DMS114 treated with DMSO at 0.1 percent for 48 hours (cell line): ENCODE data around the gene RSF1.

Source experiments
- DNase-seq: peaks from one replicate; lab custom pipeline; 2025; ENCODE audit not compliant: unreplicated experiment; lab: John Stamatoyannopoulos, UW

Gene RSF1

DNA sequence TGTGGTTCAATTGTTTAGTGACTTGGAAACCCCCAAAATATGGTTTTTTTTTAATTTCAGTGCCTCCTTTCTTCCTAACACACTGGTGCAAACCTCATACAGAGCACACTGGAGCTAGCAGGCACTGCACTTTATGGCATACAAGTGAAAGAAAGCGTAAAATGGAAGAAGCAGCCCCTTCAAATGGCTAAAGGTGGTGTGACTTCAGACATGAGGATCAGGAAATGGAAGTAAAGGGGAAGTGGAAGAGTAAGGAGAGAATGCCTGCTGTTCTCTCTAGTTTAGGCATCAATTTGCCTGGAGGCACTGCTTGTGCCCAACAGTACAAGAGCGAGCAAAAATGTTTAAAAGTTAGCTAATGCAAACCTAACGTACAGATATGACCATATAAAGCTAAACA, 5.7 kb downstream of the RSF1 start:
- DNase-seq: no peak

DNA sequence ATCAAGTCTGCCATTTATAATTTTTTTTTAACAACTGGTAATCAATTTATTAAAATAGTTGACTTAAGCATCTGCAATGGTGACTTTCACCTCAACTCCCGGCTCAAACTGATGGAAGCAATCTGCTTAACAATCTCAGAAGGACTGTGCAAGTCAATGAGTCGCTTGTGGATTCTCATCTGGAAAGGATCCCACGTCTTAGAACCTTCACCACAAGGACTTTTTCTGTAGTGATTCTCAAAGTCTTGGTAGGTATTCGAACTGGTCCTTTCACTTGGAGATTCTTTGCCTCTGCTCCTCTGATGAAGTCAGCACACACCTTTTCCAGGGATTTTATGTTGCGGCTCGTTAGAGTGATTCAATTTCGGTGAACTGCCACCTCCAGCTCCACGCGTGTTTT, 7.3 kb downstream of the RSF1 start:
- DNase-seq: no peak

DNA sequence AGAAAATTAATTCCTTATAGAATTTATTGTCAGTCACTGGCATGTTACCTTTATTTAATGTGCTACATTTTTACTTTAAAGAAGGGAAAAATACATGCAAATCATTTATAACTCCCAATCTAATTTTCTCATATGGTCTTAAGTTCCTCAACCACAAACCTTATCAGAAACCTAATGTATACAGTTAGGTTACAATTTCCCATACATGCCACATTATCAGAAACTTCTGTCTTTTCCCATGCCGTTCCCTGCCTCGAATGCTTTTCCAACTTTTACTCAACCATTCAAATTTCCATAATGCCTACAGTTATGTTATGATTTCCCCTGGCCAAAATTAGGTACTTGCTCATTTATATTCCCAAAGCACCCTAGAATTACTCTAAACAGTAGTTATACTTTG, 13.5 kb downstream of the RSF1 start:
- no peak for DNase-seq

DNA sequence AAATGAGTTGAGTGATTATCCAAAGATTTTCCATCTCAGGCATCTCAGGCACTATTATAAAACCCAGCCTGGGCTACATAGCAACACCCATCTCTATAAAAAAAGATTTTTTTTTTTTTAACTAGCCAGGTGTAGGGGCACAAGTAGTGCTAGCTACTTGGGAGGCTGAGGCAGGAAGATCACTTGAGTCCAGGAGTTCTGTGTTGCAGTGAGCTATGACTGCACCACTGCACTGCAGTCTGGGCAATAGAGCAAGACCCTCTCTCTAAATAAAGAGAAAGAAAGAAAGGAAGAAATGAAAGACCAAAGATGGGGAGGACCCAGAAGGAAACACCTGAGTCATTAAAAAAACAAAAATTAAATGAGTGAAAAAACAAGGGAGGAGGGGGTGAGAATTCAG, 14.1 kb downstream of the RSF1 start:
- no peak for DNase-seq

DNA sequence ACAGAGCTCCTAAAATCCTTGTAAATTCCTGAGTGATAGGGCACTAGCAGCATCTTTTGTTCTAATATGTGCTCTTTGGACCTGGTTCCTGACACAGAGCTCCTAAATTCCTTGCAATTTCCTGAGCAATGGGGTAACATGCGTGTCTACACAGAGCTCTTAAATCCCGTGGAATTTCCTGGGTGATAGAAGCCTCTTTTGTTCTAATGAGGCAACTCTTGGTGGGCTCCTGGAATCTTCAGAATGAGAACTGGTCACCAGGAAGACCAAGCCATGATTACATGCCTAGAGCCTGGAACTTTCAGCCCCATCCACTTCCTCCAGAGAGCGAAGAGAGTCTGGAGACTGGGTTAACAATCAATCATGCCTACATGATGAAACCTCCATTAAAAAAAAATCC, 19.0 kb downstream of the RSF1 start:
- no peak for DNase-seq

DNA sequence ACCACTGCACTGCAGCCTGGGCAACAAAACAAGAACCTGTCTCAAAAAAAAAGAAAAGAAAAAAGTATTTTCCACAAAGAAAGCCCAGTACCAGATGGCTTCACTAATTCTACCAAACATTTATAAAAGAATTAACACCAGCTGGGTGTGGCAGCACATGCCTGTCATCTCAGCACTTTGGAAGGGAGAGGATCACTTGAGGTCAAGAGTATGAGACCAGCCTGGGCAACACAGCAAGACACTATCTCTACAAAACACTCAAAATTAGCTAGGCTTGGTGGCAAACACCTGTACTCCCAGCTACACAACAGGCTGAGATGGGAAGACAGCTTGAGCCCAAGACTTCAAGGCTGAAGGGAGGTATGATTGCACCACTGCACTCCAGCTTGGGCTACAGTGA, 20.1 kb downstream of the RSF1 start:
- no peak for DNase-seq

DNA sequence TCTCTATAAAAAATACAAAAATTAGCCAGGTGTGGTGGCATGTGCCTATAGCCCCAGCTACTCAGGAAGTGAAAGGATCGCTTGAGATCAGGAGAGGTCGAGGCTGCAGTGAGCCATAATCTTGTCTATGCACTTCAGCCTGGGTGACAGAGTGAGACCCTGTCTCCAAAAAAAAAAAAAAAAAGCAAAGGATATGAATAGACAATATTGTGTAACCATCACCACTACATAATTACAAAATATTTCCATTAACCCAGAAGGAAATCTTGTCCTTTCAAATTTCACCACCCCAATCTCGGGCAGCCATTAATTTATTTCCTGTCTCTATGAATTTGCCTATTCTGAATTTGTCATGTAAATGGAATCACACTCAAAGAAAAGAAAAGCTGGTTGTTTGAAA, 21.2 kb downstream of the RSF1 start:
- DNase-seq: no peak

DNA sequence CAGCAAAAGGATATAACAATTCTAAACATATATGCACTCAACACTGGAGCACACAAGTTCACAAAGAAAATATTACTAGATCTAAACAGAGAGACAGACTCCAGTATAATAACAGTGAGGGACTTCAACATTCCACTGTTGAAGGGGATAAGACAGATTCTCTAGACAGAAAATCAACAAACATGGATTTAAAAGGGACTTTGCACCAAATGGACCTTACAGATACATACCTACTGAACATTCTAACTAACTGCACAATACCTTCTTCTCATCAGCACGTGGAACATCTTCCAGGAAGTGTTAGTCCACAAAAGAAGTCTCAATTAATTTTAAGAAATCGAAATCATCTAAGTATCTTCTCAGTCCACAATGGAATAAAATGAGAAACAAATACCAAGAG, 26.6 kb downstream of the RSF1 start:
- DNase-seq: no peak

DNA sequence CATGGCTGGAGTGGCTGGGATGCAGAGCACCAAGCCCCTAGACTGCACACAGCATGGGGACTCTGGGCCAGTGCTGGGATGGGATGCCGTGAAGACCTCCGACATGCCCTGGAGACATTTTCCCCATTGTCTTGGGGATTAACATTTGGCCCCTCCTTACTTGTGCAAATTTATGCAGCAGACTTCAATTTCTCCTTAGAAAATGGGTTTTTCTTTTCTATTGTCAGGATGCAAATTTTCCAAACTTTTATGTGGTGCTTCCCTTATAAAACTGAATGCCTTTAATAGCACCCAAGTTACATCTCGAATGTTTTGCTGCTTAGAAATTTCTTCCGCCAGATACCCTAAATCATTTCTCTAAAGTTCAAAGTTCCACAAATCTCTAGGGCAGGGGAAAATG, 29.2 kb downstream of the RSF1 start:
- no peak for DNase-seq

DNA sequence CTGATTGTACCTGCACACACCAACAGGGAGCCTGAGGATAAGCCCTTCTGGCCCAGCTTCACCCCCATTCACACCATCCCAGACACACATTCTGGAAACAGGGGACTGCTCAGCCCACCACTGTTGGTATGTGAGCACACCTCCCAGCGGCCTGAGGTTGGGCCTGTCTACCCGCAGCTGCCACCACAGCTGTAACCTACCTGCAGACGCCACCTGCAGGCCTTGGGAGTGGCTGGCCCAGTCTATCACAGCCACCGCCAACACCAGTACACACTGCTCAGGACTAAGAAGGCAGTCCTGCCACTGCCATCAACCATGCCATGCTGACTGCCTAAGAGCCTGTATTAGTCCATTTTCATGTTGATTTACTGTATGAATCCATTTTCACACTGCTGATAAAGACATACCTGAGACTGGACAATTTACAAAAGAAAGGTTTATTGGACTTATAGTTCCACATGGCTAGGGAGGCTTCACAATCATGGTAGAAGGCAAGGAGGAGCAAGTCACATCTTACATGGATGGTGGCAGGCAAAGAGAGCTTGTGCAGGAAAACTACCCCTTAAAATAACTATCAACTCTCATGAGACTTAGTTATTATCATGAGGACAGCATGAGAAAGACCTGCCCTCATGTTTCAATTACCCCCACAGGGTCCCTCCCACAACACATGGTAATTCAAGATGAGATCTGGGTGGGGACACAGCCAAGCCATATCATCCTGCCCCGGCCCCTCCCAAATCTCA, 30.6 kb downstream of the RSF1 start:
- DNase-seq: no peak

DNA sequence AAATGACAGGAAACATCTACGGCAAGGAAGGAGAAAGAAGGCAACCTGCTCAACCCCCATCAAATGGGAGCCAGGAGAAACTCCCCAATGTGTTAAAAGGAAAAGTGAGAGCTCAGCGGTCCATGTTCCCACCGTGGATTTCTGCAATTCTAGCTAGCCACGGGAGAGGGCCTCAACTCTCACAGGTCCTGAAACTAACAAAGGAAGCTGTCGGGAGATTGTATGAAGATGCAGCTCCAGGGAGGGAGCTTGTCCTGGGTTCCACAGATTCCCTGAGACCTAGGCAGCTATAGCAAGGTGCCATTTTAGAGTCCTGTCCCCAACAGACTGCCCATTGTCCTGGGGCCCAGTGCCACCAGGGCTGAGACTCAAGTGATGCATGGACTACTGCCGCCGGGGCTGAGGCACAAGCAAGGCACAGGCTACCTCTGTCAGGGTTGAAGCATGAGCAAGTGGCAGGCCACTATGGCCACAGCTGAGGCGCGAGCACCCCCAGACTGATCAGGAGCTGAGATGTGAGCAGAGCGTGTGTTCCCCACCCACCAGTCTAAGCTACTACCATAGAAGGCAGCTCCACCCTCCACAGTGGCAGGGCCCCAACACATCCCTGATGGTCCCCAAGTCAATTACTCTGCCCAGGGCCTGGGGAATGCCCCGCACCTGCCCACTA, 31.3 kb downstream of the RSF1 start:
- DNase-seq: no peak

DNA sequence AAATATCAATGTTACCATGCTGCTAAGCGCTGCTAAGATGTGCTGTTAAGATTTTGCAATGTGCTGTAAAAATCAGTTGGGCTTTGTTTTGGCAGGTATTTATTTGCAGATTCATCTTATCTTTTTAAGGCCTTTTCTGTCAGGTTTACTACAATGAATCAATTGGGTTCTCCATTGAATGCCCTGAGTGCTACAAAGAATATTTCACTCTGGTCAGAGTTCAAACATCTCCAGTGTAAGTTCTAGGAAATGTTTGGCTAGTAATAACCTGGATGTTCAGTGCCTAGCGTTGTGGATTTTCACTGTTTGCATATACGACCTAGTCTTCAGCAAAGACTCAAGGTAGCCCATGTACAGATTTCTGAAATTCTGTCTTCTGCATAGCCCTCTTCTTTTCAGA, 36.0 kb downstream of the RSF1 start:
- DNase-seq: no peak

DNA sequence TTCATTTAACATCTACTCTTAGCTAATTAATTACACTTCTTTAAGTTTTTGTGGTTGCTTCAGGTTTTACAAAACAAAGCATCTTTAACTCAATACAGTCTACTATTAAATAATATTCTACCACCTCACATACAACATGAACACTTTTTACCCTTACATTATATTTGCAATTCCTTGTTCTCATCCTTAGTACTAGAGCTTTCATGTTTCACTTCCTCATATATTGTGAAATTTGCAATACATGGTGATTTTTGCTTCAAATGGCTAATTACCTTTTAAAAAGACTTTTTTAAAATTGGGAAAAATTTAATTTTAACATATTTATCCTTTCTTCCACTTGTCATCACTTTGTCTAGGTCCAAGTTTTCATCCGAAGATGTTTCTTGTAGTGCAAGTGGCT, 37.5 kb downstream of the RSF1 start:
- no peak for DNase-seq

DNA sequence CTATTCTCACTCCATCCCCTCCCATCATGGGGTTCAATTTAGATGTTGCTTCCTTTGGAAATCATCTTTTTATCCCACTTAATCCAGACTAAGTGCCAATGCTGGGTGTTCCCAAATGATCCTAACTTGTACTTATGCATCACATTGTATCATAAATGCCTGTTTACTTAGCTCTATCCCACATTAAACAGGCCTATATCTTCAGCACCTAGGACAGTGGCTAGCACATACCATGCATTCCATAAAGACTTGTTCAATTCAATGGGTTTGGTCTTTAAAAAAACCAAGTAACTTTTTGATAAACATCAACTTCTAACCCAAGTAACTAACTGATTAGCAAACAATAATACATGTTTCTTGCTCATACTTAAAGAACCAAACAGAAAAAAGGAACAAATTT, 40.6 kb downstream of the RSF1 start:
- no peak for DNase-seq

DNA sequence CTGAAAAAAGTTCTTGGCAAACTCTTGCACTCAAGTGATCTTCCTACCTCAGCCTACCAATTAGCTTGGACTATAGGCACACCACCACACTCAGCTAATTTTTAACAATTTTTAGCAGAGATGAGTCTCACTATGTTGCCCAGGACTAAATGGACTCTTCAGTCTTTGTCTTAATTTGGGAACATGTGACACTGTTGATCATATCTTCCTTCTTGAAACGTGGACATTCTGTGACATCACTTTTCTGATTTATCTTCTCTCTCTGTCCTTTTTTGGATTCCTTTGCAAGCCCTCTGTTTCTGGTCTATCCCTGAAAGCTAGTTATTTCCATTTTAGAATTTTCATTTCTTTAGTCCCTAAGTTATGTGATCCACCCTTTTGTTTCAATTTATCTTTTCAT, 42.0 kb downstream of the RSF1 start:
- no peak for DNase-seq

DNA sequence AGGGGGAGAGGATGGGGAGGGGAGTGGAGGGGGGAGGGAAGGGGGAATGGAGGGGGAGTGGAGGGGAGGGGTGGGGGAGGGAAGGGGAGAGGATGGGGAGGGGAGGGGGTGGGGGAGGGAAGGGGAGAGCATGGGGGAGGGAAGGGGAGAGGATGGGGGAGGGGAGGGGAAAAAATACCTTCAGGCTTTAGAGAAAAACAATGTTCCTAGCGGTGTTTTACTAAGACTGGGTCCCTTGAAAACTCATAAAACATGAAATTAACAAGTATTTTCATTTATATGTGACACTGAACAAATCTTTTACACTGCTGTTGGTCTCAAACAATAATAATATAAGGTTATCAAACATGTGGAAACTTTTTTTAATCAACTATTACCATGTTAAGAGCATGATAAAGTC, 42.4 kb downstream of the RSF1 start:
- no peak for DNase-seq

DNA sequence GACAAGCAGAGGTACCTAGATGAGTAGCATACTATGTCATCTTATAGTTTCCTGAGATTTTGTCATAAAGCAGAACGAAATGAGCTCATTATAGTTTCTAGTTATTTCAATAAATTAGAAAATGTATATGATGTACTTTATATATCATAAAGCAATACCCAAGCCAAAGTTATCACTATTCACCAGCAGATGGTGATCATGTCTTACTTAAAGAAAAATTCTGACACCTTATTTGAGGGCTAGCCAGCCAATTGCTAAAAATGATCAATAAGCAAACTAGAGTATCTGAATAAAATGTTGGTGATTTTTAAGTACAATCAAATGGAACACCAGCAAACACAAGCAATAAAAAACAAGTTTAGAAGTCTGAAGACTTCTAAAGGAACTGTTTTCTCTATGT, 44.1 kb downstream of the RSF1 start:
- peak; percentile 10 for DNase-seq

DNA sequence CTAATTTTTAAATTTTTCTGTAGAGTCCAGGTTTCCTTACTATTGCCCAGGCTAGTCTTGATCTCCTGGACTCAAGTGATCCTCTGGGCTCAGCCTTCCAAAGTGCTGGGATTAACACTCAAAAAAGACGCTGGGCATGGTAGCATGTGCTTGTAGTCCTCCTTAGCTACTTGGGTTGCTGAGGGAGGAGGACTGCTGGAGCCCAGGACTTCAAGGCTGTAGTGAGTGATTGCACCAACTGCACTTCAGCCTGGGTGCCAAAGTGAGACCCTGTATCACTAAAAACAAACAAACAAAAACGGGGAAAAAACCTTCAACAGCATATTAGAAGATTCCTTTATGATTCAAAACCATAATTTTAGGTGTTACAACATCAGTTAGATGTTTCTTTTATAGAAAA, 44.6 kb downstream of the RSF1 start:
- no peak for DNase-seq

DNA sequence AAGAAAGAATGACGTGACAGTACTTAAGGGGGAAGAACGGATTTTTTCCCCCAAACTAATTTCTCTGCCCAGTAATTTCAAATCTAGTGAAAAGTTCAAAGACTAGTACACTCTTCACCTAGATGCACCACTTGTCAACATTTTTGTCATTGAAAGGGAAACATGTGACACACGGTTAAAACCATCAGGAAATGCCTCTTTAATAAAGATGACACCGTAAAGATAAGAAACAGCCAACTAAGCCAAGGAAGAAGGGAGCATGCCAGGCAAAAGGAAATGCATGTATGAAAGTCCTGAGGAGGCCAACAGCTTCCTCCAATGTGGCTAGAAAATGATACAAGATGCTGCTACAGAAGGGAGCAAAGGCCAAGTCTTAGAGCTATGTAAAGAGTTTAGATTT, 49.4 kb downstream of the RSF1 start:
- DNase-seq: no peak

DNA sequence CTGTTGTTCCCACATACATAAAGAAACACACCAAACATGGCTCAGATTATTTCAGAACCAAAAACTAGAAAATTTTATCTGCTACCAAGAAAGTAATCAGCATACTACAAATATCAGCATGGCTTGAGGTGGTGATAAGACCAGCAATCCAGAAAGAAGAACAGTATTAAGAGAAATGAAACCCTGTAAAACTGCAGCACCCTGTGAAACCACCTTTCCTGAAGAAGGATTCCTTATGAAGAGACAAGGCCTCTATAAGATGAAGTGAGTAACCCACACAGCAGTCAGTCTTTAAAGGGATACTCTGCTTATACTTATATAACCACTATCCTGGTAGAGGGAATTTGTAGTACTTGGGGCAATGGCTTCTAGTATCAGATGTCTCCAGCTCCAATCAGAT, 49.9 kb downstream of the RSF1 start:
- no peak for DNase-seq

DNA sequence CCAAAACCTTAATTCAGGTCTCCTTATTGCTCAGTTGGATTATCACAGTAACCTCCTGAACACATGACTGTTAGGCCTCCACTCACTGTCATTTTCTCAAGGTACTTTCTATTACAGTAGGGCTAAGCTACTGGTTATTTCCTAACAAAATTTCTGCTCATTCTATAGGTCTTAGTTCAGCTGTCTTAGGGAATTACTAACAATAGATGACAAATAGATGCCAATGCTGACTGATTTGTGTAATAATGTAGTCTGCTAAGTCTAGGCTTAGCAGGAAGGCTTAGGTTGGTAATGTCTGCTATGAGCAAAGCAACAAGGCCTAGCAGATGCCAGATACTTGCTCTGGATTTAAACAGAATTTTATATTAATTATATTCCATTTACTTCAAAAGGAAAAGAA, 58.1 kb downstream of the RSF1 start:
- no peak for DNase-seq

DNA sequence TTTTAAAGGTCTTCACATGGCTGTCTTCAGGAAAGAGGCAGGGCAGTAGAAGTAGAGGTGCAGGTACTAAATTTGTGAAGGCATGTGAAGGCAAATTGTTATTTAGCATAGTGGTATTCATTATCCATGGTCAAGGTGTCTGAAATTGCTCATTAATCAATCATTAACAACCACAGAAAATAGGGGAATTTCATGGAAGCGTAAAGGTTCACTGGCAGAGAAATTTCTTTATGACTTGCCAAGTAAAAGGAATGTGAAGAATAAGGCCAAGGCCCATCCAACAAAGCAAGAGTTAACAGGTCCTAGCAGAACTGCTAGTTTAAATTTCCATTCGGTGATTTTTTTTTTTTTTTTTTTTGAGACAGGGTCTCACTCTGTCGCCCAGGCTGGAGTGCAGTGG, 59.0 kb downstream of the RSF1 start:
- DNase-seq: no peak

DNA sequence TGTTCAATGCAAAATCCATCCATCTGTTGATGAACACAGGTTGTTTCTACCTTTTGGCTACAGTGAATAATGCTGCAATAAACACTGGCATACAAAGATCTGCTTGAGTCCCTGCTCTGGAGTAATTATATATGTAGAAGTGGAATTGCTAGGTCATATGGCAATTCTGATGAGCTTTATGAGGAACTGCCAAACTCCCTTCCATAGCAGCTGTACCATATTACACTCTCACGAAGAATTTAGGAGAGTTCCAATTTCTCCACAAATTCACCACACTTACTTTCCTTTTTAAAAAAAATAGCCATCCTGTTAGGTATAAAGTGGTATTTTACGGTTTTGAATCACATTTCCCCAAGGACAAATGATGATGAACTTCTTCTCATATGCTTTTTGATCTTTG, 62.2 kb downstream of the RSF1 start:
- no peak for DNase-seq
